HG03039 (cell line): ENCODE measurements around the gene PLCXD1.
"Not testable (repeated sequence)": the region's sequence is repeated elsewhere in the genome, so short reads cannot be mapped to it uniquely, and the experiment has no call there.

Source experiments
- ATAC-seq: cut with Tn5 transposase; IDR thresholded peaks from one replicate; pipeline ENCODE4 v1.9.1; 2021; ENCODE audit warnings: mild to moderate bottlenecking, moderate library complexity; ENCODE audit not compliant: unreplicated experiment

PLCXD1 gene

DNA sequence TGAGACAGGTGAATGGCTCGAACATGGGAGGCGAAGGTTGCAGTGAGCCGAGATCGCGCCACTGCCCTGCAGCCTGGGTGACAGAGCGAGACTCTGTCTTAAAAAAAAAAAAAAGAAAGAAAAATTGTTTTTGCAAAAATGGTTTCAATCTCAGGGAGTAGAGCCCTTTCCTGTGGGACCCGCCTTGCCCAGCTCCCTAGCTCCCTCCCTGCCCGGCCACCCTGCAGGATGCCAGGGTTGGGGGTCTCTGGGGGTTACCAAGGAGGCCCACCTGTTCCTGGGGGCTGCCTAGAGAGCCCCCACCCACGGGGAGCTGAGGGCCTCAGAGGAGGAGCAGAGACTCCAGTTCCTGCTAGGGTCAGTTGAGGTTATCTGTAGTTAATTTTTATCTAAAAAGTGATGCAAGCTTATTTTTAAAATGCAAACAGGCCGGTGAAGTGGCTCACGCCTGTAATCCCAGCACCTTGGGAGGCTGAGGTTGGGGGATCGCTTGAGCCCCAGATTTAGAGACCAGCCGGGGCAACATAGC, 18.7 kb upstream of the PLCXD1 start:
- no peak for ATAC-seq

DNA sequence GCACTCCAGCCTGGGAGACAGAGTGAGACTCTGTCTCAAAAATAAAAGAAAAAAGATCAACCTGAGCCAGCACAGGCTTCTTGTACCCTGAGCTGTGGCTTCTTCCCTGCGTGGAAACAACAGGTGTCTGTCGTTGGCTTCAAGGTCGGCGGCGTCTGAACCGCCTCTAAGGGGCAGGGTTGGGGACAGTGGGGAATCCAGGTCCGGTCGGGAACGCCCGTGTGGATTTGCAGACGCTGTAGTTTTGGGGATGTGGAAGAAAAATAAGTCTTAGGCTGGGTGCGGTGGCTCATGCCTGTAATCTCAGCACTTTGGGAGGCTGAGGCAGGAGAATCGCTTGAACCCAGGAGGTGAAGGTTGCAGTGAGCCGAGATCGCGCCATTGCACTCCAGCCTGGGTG, 17.2 kb upstream of the PLCXD1 start:
- not testable (repeated sequence) for ATAC-seq

DNA sequence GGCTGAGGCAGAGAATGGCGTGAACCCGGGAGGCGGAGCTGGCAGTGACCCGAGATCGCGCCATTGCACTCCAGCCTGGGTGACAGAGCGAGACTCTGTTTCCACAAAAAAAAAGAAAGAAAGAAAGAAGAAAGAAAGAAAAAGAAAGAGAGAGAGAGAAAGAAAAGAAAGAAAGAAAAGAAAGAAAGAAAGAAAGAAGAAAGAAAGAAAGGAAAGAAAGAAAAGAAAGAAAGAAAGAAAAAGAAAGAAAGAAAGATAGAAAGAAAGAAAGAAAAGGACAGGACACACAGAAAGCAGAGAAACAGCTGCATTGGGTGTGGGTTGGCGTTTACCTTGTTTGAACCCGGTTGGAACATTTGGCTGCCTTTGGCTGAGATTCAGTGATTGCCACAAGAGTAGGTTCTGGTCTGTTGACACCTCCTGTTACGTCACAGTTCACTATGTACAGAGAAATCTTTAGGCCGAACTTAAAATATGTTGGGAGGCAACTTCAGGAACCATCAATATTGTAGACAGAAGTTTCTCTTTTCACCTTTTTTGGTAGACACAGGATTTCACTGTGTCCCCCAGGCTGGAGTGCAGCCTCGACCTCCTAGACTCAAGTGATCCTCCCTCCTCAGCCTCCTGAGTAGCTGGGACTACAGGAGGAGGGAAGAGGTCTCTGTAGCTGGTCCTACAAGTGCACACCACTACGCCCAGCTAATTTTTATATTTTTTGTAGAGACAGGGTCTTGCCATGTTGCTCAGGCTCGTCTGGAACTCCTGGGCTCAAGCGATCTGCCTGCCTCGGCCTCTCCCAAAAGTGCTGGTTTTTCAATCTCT, 16.3 kb upstream of the PLCXD1 start:
- ATAC-seq: no peak

DNA sequence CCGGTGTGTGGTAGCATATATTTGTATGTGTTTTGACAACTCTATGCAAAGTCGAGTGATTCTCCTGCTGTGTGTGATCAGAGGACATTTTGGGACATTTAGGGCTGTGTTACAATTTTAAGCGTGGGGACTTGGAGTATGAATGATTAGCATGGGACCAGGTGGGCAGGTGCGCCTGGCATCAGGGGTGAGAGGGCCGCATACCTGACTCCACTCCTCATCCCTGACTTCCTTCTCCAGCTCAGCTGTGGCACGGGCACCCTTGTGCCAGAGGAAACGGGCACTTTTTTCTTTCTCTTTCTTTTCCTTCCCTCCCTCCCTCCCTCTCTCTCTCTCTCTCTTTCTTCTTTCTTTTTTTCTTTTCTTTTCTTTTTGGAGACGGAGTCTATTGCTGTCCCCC, 15.7 kb upstream of the PLCXD1 start:
- ATAC-seq: no peak

DNA sequence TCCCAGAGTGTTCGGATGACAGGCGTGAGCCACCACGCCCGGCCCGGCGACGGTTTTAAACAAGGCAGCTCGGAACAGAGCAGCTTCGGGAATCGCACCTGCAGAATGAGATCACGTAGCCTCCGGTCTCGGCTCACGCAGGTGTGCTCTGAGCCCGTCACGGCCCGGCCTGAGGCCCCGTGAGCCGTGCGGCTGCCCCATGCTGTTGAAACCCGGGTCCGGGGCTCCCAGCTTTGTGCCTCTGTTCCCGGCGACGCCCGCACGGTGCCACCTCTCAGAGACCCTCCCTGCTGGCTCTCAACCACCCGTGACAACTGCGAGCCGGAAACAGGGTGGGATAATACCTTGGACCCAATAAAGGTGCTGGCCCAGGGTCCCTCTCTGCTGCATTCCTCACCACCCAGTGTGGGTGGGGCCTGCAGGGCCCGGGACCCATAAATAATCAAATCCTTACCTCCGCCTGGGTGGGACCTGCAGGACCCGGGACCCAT, 13.4 kb upstream of the PLCXD1 start:
- no peak for ATAC-seq

- ATAC-seq: no peak
These were observed 10.3 kb upstream of the PLCXD1 start for GRCh38 chrX:270848-271367.

- no peak for ATAC-seq
These were observed 6.2 kb upstream of the PLCXD1 start for GRCh38 chrX:274904-275475.

GRCh38 chrX:275476-275966, 5.7 kb upstream of the PLCXD1 start:
- ATAC-seq: no peak

GRCh38 chrX:275967-276580, 5.1 kb upstream of the PLCXD1 start:
- ATAC-seq: peak; percentile 76

GRCh38 chrX:276581-277201, 4.5 kb upstream of the PLCXD1 start:
- ATAC-seq: peak; percentile 29

GRCh38 chrX:279757-280604, 1.2 kb upstream of the PLCXD1 start:
- ATAC-seq: not testable (repeated sequence)

DNA sequence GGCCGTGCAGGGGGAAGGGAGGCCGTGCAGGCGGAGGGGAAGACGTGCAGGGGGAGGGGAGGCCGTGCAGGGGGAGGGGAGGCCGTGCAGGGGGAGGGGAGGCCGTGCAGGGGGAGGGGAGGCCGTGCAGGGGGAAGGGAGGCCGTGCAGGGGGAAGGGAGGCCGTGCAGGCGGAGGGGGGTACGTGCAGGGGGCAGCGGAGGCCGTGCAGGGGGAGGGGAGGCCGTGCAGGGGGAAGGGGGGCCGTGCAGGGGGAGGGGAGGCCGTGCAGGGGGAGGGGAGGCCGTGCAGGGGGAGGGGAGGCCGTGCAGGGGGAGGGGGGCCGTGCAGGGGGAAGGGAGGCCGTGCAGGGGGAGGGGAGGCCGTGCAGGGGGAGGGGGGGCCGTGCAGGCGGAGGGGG, 459 bp upstream of the PLCXD1 start:
- not testable (repeated sequence) for ATAC-seq

- ATAC-seq: not testable (repeated sequence)
These were observed 960 bp downstream of the PLCXD1 start for GRCh38 chrX:282000-282681.

GRCh38 chrX:283115-283845, 2.1 kb downstream of the PLCXD1 start:
- peak; percentile 99 for ATAC-seq

DNA sequence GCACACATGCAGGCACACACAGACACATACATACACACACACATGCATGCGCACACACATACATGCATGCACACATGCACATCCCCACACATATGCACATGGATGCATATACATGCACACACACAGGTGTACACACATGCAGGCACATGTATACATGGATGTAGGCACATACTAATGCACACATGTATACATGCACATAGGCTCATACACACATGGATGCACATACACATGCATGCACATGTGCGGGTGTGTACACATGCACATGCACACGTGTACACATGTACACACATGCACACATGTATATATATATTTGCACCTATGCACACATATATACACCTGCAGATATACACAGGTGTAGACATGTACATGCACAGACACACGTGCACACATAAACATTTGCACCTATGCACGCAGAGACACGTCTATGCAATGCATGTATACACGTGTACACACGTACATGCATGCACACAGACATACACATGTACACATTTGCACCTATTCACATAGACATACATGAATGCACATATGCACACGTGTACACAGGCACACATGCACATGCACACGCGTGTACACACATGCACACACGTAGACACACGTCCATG, 4.0 kb downstream of the PLCXD1 start:
- no peak for ATAC-seq

GRCh38 chrX:287670-288069, 6.5 kb downstream of the PLCXD1 start:
- ATAC-seq: no peak

GRCh38 chrX:288561-288991, 7.4 kb downstream of the PLCXD1 start:
- ATAC-seq: no peak

GRCh38 chrX:290476-291166, 9.4 kb downstream of the PLCXD1 start:
- ATAC-seq: no peak
